ENCODE data around the gene DAB2IP.
"Not testable (repeated sequence)": the region's sequence is repeated elsewhere in the genome, so short reads cannot be mapped to it uniquely, and the experiment has no call there.

The DAB2IP gene

DNA sequence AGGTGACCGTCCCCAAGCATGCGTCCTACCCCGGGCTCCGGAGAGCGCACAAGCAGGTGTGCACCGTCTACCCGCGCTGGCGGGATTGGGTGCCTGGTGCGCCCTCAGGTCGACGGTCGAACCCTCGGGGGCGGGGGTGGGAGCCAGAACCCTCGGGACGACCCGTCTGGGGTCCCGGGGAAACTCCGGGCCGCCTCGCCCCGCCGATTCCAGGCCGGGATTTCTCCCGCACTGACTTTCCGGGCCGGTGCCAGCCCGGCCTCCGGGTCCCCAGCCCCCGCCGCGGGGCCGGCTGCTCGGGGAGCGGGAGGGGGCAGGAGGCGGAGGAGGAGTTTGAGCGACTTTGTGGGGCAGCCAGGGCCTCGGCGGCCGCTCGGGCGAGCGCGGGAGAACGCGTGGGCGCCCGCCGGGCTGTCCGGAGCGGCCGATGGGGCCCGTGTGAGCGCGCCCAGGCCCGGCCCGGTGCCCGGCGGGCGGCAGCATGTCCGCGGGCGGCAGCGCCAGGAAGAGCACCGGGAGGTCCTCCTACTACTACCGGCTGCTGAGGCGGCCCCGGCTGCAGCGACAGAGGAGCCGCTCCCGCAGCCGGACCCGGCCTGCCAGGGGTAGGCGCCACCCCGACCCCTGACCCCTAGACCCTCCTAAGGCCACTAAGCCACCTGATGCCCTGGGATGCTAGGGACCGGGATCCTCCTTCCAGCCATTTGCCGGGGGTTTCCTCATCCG, at the start of gene DAB2IP:
Gene DAB2IP (plus strand): TSS at position 340 of the 726 bp plus-strand sequence. CDS start 142 bp downstream, at position 482.
- DNase-seq = no peak

DNA sequence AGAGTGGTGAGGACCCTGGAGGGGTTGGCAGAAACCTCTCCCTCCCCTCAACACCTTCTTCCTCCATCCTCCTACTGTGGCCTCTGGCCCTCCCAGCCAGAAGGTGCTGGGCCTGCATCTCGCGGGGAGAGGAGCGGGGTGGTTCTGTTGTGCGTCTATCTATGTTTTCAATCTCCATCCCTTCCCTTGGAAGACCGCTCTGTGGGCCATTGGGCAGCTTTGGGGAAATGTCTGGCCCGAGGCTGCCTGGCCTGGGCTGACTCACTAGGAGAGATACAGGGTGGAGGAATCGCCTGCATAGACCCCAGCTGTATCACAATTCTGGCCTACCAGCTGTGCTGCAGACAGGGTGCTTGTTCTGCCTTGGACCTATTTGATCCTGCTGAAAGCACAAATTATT, 48.4 kb upstream of the DAB2IP start:
- DNase-seq = no peak

DNA sequence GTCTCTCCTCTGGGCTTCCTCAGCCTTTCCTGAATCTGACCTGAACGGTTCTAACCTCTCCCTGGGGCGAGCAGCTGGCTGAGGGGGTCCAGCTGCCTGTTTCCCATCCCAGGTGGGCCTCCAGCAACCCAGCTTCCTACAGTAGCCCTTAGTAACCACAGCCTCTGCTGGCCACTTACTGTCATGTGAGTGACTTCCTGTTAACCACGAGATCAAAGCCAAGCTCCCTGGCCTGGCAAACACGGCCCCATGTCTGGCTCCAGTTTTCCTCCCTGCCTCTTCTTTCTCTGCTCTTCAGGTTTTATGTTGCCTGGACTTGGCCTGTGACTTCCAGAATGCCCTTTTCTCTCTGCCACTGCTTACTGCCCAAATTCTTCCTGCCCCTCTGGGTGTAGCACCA, 47.2 kb upstream of the DAB2IP start:
- DNase-seq = no peak

DNA sequence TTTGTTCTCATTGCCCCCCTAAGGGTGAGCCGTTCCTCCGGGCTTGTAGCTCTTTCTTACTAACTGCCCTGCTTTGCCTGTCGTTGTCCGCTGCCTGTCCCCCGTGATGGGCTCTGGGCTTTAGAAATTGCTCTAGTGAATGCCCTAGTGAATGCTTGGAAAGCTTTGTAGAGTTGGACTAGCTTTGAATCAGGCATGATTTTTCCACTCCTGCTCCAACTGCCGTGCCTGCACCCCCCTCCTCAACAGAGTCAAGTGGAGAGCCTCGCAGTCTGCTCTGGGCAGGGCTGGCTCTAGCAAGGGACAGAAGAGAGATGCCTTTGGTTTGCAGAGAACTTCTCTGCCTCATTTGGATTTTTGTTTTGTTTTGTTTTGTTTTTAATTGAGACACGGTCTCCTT, 46.8 kb upstream of the DAB2IP start:
- DNase-seq = no peak

DNA sequence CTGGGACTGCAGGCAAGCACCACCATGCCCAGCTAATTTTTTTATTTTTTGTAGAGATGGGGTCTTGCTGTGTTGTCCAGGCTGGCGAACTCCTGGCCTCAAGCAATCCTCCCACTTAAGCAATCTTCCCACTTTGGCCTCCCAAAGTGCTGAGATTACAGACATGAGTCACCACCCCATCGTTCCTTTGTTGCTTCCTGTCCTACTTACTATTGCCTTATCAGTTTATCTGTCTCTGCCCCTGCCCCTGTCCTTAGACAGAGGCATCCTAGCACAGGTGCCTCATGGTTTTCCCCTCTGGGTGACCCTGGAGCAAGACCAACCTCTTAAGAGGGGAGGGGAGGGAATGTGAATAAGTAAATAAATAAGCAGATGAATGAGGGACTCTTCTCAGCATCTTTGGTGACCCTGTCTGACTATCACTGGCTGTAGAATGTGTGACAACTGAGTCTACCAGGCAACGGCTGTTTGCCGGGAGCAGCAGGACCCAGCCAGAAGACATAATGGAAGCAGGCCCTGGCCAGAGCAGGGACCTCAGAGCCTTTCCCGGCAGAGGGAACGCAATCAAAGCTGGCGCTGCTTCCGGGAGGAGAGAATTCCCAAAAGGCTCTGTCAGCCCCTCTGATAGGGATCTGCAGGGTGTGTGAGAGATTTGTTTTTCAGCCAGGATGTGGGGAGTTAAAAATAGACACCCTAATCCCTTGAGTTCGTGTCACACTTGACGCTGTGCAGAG, 43.8 kb upstream of the DAB2IP start:
- no peak for DNase-seq

DNA sequence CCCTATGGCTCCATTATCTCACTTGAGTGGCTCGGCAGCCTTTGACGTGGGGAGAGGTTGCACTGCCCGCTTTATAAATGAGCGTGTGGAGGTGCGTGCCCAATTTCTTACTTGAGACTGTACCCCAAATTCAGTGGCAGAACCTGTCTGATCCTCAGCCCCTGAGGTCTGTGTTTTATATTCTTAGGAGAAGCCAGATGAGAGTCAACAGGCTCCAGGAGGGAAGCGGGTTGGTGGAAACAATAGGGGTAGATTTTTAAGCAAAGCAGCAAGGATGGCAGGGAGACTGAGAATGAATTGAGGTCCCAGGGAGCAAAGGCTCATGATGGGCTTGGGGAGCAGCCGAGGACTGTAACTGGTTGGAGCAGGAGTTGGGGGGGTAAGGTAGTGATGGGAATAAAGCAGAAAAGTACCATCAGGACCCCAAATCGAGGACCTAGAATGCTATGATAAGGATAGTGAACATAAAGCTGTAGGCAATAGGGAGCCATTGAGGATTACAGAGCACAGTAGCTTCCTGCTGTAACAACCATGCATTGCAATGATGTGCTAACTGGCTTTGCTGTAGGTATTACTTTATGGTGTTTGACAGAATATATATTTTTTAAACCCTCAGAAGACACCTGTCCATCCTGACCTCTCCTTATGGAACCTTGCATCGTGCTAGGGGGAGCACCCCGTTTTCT, 43.1 kb upstream of the DAB2IP start:
- DNase-seq = no peak

DNA sequence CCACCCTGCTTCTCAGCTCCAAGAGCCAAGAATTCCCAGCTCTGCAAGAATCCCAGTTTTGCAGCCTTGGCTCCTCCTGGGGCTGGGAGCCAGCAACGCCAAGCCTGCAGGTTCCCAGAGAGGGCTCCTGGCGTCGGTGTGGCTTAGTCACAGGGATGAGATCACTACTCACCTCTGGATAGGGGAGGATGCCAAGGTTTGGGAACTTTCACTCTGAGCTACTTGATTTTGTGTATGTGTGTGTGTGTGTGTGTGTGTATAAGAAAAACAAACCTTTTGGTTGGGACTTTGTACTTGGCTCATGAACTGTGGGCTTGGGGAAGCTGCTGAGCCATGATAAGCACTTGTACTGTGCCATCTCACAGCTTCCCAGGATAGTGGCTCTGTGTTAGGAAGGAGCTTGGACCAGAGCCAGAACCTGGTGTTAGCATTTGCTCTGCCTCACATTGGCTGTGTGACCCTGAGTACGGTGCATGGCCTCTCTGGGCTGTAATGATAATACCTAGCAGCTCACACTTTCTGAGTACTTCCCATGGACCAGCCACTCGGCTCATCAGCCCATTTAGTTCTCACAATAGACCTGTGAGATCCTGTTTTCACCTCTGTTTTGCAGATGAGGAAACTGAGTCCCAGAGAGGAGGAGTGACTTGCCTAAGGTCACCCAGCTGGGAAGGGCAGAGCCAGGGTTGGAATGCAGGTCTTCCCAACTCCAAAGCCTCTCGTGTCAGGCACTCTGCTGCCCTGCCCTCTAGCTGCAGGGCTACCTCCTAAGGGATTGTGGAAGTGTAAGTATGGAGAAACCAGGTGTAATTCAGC, 41.4 kb upstream of the DAB2IP start:
- no peak for DNase-seq

DNA sequence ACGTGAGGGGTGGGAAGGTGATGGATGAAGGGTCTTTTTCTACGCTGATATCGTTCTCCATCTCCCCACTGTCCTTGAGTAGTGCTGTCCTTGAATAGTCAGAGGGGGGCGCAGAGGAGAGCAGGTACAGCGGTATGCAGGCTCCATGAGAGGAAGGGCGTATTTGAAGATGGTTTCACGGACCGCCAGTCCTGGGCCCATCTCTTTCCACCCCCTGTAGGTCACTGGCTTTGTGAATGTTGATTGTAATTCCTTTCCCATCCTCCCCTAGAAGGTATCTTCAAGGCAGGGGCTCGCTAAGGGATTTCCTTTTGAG, 40.8 kb upstream of the DAB2IP start:
- no peak for DNase-seq

DNA sequence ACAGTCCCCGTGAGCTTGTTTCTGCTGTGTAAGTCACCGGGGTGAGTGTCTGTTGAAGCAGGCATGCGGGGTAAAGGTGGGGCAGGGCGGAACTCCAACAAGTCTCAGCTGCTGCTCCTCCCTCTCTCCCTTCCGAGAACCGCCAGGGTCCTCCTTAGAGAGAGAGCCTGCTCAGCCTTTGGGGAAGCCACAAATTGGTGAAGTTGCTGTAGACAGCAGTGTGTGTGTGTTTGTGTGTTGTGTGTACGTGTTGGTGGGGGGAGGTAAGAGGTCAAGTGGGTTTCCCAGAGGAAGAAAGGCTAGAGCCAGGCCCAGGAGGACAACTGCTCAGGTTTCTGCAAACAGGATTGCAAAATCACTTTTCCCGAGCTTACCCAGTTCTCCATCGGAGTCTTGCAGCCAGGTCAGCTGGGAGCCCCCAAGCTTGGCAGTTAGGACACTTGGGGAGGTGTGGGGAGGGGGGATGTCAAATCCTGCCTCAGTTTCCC, 38.9 kb upstream of the DAB2IP start:
- no peak for DNase-seq

DNA sequence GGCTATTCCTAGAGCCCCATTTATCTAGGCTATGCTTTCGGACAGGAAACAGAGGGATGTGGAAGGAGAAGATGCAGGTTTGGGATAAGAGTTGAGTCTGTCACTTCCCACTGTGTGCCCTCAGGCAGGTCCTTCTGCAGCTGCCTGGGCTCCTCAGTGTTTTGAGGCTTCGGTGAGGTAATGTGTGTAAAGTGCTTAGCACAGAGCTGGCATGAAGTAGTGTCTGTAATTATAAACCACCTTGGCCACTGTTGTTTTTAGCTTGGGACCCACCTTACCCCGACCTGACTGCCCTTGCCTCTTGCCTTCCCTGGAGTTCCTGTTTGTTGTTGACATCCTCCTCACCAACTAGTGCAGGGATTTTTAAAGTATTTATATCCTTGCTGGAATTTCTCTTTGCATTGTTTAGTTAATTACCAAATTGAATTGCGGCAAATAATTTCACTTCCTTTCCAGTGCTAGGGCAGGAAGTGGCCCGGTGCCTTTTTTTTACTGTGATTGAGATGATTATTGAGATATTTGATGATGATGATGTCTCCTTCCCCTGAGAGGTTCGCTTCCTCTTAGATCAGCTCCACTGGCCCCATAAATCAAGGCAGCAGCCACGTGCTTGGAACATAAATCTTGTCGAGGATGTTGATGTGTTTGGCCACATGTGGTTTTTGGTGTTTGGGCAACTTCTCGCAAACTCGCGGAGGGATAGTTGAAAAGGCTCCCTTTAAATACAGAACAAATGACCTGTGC, 38.3 kb upstream of the DAB2IP start:
- DNase-seq = no peak

DNA sequence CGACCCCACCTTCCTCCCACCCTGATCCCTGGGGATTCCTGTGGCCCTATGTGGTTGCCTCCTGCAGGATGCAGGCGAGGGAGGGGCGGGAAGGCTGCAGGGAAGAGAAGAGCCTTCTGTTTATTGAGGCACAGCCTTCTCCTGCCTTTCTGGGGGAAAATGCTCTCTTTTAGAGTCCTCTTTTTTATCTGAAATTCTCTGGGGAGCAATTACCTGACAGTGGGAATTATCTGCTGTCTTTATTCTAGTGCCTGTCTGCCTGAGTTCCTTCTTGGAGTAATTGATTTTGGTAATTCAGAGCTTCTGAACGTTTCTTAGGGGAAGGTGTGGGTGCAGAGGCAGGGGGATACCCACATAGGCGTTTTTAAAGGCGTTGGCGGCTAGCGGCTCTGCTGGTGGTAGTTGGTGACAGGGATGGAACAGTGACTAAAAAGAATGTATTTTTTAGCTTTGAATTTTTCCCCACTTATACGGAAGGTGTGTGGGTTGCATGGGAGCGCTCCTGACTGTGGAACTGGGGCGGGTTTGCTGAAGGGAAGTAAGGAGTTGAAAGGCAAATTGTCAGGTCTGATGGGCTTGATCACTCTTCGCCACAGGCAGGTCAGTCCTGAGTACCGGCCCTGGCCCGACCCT, 35.2 kb upstream of the DAB2IP start:
- no peak for DNase-seq

DNA sequence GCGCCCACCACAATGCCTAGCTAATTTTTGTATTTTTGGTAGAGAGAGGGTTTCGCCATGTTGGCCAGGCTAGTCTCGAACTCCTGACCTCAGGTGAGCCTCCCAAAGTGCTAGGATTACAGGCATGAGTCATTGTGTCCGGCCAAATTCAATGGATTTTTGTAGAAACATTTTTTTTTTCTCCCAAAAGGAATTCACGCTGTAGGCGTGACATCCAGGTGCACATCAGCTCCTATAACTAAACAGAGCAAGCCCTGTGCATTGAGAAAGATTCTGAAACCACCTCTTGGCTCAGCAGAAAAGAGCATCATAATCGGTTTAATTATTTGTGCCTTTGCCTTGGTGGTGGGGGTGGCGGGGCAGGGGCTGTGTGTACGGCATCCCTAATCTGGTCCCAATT, 32.9 kb upstream of the DAB2IP start:
- no peak for DNase-seq

DNA sequence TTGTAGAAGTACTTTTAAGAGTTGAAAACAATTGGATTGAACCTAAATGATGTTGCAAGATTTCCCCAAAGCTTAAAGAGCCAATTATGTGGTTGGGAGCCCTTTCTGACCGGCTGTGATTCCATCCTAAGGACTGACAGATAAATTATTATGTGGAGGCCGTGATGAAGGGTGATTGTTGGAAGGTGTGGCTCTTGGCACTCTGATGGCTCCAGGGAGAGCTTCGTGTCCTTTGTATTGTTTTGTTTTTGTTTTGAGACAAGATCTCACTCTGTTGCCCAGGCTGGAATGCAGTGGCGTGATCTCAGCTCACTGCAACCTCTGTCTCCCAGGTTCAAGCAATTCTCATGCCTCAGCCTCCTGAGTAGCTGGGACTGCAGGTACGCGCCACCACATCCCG, 32.5 kb upstream of the DAB2IP start:
- DNase-seq = not testable (repeated sequence)

DNA sequence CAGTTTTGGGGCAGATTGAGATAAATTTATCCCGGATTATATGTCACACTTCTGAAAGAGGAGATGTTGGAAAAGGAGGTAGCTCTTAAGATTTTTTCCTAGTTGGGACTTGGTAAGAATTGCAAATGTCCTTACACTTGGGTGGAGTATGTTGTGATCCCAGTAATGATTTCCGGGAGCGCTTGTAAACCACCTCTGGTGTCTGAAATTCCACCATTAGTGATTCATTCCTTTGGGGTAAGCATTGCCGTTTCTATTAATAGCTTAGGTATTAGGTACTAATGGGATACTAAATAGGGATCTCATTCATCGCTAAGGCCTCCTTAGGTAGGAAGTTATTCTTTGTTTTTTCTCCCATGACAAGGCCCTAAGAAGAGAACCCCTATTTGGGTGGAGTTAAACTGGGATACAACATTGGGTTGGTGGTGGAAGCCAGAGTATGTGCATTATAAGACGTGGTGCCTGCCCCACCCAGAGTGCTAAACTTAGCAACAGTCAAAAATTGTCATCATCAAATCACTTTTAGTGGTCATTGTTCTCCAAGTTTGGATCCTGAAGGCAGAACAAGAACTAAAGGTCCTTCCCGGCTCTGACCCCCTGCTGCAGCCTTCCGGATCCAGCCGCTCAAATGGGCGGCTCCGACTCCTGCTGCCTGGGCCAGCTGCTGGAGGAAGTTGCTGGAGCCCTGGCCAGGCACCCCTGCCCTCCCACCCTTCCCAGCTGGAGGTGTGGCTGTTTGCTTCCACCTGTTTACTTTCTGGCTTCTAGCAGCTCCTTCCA, 31.7 kb upstream of the DAB2IP start:
- no peak for DNase-seq

DNA sequence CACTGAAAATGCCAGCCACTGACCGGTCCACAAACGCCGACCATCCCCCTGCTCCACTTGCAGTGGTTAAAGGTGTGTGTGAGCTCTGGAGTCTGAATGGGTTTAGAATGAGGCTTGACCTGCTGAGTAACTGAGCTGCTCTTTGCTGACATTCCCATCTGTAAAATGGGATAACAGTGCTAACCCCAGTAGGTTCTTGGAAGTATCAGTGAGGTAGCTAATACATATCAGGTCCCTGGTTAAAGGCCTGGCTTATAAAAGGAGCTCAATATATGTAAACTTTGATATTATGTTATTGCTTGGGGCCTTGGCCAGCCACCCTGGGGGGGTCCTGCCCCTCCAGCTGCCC, 31.1 kb upstream of the DAB2IP start:
- no peak for DNase-seq

DNA sequence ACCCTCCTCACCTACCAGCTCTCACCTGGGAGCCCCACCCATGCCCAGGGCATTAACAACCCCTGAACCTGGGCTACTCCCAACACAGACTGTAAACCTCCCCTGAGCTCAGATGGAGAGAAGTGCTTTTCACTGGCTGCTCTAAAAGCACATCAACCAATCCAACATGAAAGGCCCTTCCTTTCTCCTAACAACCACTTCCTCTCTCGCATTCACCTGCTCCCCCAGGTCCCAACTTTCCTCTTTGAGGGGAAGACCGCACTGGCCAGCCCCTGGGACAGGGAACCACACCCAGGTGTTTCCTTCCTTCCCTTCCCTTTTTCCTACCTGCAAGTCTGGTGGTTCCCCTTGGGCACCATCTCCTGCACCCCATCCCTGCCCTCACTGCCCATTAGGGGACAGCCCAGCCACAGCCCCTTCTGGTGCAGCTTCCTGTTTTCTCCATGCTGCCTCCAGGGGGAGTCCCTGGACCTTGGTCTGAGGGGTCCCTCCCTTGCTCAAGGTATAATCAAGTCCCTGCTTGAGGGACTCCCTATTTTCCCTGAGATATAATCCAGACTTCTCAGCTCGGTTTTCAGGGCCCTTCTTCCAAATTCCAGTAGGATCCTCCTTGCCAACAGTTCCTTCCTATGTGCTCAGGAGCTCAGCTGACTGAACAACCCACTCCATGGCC, 30.5 kb upstream of the DAB2IP start:
- DNase-seq = peak in 1 of 2 experiments; percentile 28

DNA sequence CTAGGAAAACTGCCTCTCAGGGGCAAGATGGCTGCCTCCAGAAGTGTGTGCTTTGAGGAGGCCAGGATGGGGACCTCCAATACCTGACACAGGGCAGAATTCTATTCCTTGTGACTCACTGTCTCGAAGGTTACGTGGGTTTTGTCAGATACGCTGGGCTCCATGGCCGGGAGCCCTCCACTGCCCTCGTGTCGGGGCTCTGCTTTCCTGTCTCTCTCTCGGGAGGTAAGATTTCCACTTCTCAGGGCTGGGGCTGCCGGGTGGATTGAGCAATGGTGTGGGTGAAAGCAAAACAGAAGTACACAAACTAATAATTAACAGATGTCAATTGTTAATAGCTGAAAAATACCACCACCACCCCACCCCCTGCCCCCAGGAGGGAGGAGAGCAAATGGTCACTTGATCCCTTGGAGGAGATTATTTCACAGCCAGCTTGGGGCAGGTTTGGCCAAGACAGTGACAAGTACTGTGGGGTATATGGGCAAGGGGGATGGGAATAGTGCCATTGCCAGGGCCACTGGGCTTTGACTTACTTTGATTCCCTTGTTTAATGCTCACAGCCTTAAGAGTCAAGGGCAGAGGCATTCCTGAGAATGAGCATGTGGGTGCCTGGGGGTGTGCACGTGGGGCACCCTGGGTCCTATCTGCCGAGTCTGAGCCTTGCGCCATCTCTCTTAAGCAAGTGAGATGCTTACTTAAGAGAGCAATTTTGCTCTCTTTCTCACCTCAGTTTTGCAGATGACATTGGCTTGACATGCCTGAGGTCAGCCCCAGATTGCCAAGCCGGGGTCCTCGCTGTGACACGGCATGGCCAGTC, 28.8 kb upstream of the DAB2IP start:
- DNase-seq = no peak

DNA sequence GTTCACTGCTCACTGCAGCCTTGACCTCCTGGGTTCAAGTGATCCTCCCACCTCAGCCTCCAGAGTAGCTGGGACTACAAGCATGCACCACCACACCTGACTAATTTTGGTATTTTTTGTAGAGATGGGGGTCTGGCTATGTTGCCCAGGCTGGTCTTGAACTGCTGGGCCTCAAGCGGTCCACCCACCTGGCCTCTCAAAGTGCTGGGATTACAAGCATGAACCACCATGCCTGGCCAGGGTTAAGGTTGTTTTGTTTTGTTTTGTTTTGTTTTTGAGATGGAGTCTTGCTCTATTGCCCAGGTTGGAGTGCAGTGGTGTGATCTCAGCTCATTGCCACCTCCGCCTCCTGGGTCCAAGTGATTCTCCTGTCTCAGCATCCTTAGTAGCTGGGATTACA, 28.0 kb upstream of the DAB2IP start:
- DNase-seq = not testable (repeated sequence)

DNA sequence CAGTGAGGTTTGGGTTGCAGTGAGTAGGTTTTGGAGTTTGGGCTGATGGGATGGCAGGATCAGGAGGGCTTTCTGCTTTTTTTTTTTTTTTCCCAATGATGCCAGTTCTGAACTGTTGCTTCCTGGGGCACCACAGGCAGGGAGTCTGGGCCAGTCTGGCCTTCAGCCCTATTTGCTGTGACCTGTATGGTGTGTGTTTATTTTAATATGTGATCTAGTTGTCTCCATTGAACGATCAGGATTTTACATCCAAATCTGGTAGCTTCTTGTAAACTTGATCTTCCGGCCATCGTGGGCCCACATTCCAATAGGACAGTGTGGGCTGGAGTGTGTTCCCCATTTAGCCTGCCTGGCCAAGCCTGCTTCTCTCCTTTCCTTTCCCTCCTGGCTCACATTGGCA, 25.8 kb upstream of the DAB2IP start:
- DNase-seq = no peak

DNA sequence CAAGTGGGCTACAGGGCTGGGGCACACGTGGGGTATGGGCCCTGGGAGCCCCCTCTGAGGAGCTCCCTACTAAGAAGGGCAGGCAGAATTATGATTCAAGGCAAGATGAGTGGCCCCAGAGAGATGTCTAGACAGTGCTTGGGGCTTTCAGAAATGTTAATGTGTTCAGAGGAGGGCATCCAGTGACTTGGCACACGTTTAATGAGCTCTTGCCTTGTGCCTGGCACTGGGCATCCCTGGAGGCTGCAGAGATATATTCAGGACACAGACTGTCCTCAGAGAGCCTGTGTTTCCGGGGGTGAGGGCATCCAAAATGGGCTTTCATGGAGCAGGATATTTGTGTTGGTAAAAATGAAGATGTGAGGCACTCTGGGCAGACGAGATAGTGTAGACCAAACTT, 25.4 kb upstream of the DAB2IP start:
- no peak for DNase-seq

Measured in activated T-cell treated with anti-CD3 and anti-CD28 coated beads, Interleukin-2, amount 50 U/mL, for 48 hours (primary cell).